ENCODE measurements around the gene PDE9A. TPM values are rescaled to one million over a fixed set of nuclear protein-coding genes. Genes with fewer than 3 reads are reported as not detected.
A peak's percentile ranks its signal among the peaks of the same experiment; 100 is the strongest.

Gene PDE9A
- total RNA-seq, 1 donor from 2014 or later, result 2.0 TPM

- no peak for DNase-seq (ENCODE audit: low read depth)
- no peak overlapping the region for H3K4me3 ChIP-seq (ENCODE audit: low read depth, low read length)
- no peak for TF ChIP-seq CTCF (conservative IDR thresholded peaks at IDR 0.05; ENCODE audit: low read depth, low read length)
These were observed 122.5 kb downstream of the PDE9A start for GRCh38 chr21:42775891-42776290.

- no peak for TF ChIP-seq CTCF (conservative IDR thresholded peaks at IDR 0.05; ENCODE audit: low read depth, low read length)
These were observed 123.8 kb downstream of the PDE9A start for GRCh38 chr21:42777064-42777756.

GRCh38 chr21:42777757-42778344 lies 124.4 kb downstream of the PDE9A start:
- DNase-seq (ENCODE audit: low read depth), result peak; percentile 72
- no peak overlapping the region for H3K4me3 ChIP-seq (ENCODE audit: low read depth, low read length)
- TF ChIP-seq CTCF (conservative IDR thresholded peaks at IDR 0.05; ENCODE audit: low read depth, low read length), result no peak

More at GRCh38 chr21:42777064-42777756, 123.8 kb downstream of the PDE9A start:
- no peak overlapping the region for H3K4me3 ChIP-seq (ENCODE audit: low read depth, low read length)
- no peak for DNase-seq (ENCODE audit: low read depth)

GRCh38 chr21:42779431-42779861 lies 126.0 kb downstream of the PDE9A start:
- H3K4me3 ChIP-seq (ENCODE audit: low read depth, low read length), result no peak overlapping the region
- no peak for DNase-seq (ENCODE audit: low read depth)
- no peak for TF ChIP-seq CTCF (conservative IDR thresholded peaks at IDR 0.05; ENCODE audit: low read depth, low read length)

- no peak for TF ChIP-seq CTCF (conservative IDR thresholded peaks at IDR 0.05; ENCODE audit: low read depth, low read length)
- H3K4me3 ChIP-seq (ENCODE audit: low read depth, low read length), result no peak overlapping the region
- DNase-seq (ENCODE audit: low read depth), result no peak
These were observed 127.2 kb downstream of the PDE9A start for GRCh38 chr21:42780617-42781016.

GRCh38 chr21:42781150-42781970 lies 127.9 kb downstream of the PDE9A start:
- peak overlapping the region; percentile 27 for H3K4me3 ChIP-seq (ENCODE audit: low read depth, low read length)
- no peak for DNase-seq (ENCODE audit: low read depth)
- no peak for TF ChIP-seq CTCF (conservative IDR thresholded peaks at IDR 0.05; ENCODE audit: low read depth, low read length)

All from epithelial cell of proximal tubule (primary cell).